ENCODE data around the gene CRYBB2. TPM values are rescaled to one million over a fixed set of nuclear protein-coding genes. Genes with fewer than 3 reads are reported as not detected.
"Not testable (repeated sequence)": the region's sequence is repeated elsewhere in the genome, so short reads cannot be mapped to it uniquely, and the experiment has no call there.

Gene CRYBB2
- total RNA-seq, 1 donor from 2014 or later = not detected

- TF ChIP-seq POLR2A (IDR thresholded peaks at IDR 0.05) (no peak), POLR2AphosphoS5 (IDR thresholded peaks at IDR 0.05; ENCODE audit: insufficient read depth in 1 of 2, low read depth in 1 of 2) (no peak), CTCF (IDR thresholded peaks at IDR 0.05) (no peak)
- H3K9me3 ChIP-seq = no peaks in the 10 kb centered on the region
- H3K27me3 ChIP-seq = no peaks in the 10 kb centered on the region
- no peak for DNase-seq (ENCODE audit: extremely low spot score in 2 of 2)
- intact Hi-C loops (cut with DNase I) = no loop called here
- H3K4me1 ChIP-seq = no peaks in the 10 kb centered on the region
- H3K36me3 ChIP-seq = no peaks in the 10 kb centered on the region
- no peak within 1 kb of the TSS for H3K4me3 ChIP-seq
- no peak within 1 kb of the TSS for H3K27ac ChIP-seq
Observed at GRCh38 chr22:25199731-25200520, 19.5 kb upstream of the CRYBB2 start, which contains the start of gene CRYBB3. TSS of gene CRYBB3 (plus strand) at chr22:25199858. CDS start at chr22:25201397, 1,539 bp downstream.

- Histone ChIP-seq H3K27me3 (no peaks in the 10 kb centered on the region), H3K9me3 (no peaks in the 10 kb centered on the region), H3K36me3 (no peaks in the 10 kb centered on the region), H3K4me1 (no peaks in the 10 kb centered on the region), H3K4me3 (no peak overlapping the region), H3K27ac (no peak overlapping the region)
- intact Hi-C loops (cut with DNase I) = no loop called here
- TF ChIP-seq POLR2AphosphoS5 (IDR thresholded peaks at IDR 0.05; ENCODE audit: insufficient read depth in 1 of 2, low read depth in 1 of 2) = no peak
- DNase-seq (ENCODE audit: extremely low spot score in 2 of 2) = no peak
Observed at GRCh38 chr22:25200967-25201366, 18.5 kb upstream of the CRYBB2 start.

- Histone ChIP-seq H3K27me3 (no peaks in the 10 kb centered on the region), H3K4me1 (no peaks in the 10 kb centered on the region), H3K4me3 (no peak overlapping the region), H3K27ac (no peak overlapping the region), H3K36me3 (no peaks in the 10 kb centered on the region), H3K9me3 (no peaks in the 10 kb centered on the region)
- no peak for TF ChIP-seq CTCF (IDR thresholded peaks at IDR 0.05)
- no peak for TF ChIP-seq POLR2AphosphoS5 (IDR thresholded peaks at IDR 0.05; ENCODE audit: insufficient read depth in 1 of 2, low read depth in 1 of 2)
- no peak for TF ChIP-seq POLR2A (IDR thresholded peaks at IDR 0.05)
- intact Hi-C loops (cut with DNase I) = no loop called here
- no peak for DNase-seq (ENCODE audit: extremely low spot score in 2 of 2)
Observed at GRCh38 chr22:25201557-25202273, 17.7 kb upstream of the CRYBB2 start.

GRCh38 chr22:25202290-25202921, 17.0 kb upstream of the CRYBB2 start:
- H3K36me3 ChIP-seq = no peaks in the 10 kb centered on the region
- no peak for DNase-seq (ENCODE audit: extremely low spot score in 2 of 2)
- intact Hi-C loops (cut with DNase I) = no loop called here
- no peaks in the 10 kb centered on the region for H3K27me3 ChIP-seq
- no peak overlapping the region for H3K4me3 ChIP-seq
- H3K9me3 ChIP-seq = no peaks in the 10 kb centered on the region
- no peak overlapping the region for H3K27ac ChIP-seq
- no peak for TF ChIP-seq POLR2AphosphoS5 (IDR thresholded peaks at IDR 0.05; ENCODE audit: insufficient read depth in 1 of 2, low read depth in 1 of 2)
- TF ChIP-seq CTCF (IDR thresholded peaks at IDR 0.05) = peak; percentile 8 to 59 (median 53)
- H3K4me1 ChIP-seq = no peaks in the 10 kb centered on the region

- TF ChIP-seq POLR2A (IDR thresholded peaks at IDR 0.05) (no peak), CTCF (IDR thresholded peaks at IDR 0.05) (no peak), POLR2AphosphoS5 (IDR thresholded peaks at IDR 0.05; ENCODE audit: insufficient read depth in 1 of 2, low read depth in 1 of 2) (no peak)
- intact Hi-C loops (cut with DNase I) = no loop called here
- no peak for DNase-seq (ENCODE audit: extremely low spot score in 2 of 2)
- Histone ChIP-seq H3K9me3 (no peaks in the 10 kb centered on the region), H3K27ac (no peak overlapping the region), H3K27me3 (no peaks in the 10 kb centered on the region), H3K4me3 (no peak overlapping the region), H3K36me3 (no peaks in the 10 kb centered on the region), H3K4me1 (no peaks in the 10 kb centered on the region)
Observed at GRCh38 chr22:25203082-25203481, 16.4 kb upstream of the CRYBB2 start.

GRCh38 chr22:25204547-25204946, 14.9 kb upstream of the CRYBB2 start:
- H3K27ac ChIP-seq; H3K4me3 ChIP-seq; H3K9me3 ChIP-seq; H3K4me1 ChIP-seq; intact Hi-C loops (cut with DNase I); H3K36me3 ChIP-seq; H3K27me3 ChIP-seq; DNase-seq (ENCODE audit: extremely low spot score in 2 of 2): not testable (repeated sequence)
